DMS114 treated with DMSO at 0.1 percent for 48 hours (cell line): Measurements from ENCODE around the gene ADCY9.
"Not testable (repeated sequence)": the region's sequence is repeated elsewhere in the genome, so short reads cannot be mapped to it uniquely, and the experiment has no call there.

ENCODE experiments used
- DNase-seq: peaks from one replicate; lab custom pipeline; 2025; ENCODE audit not compliant: unreplicated experiment; lab: John Stamatoyannopoulos, UW

The ADCY9 gene

DNA sequence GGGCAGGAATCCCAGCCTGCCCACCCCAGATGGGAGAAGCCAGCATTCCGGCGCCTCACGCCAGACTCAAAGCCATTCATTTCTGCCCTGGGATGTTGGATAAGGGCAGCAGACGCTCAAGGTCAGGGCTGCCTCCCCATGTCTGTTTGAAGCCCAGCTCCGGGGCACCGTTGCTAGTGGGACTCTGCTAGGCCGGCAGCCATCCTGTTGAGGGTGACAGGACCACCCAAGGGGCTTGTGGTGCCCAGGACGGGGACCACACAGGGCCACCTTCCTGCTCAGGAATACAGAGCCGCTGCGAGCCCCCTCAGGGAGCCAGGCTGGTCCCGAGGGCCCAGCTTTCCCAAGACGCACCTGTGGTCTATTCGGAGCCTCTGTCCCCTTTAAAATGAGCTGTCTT is 134.0 kb downstream of the ADCY9 start:
- DNase-seq = no peak

DNA sequence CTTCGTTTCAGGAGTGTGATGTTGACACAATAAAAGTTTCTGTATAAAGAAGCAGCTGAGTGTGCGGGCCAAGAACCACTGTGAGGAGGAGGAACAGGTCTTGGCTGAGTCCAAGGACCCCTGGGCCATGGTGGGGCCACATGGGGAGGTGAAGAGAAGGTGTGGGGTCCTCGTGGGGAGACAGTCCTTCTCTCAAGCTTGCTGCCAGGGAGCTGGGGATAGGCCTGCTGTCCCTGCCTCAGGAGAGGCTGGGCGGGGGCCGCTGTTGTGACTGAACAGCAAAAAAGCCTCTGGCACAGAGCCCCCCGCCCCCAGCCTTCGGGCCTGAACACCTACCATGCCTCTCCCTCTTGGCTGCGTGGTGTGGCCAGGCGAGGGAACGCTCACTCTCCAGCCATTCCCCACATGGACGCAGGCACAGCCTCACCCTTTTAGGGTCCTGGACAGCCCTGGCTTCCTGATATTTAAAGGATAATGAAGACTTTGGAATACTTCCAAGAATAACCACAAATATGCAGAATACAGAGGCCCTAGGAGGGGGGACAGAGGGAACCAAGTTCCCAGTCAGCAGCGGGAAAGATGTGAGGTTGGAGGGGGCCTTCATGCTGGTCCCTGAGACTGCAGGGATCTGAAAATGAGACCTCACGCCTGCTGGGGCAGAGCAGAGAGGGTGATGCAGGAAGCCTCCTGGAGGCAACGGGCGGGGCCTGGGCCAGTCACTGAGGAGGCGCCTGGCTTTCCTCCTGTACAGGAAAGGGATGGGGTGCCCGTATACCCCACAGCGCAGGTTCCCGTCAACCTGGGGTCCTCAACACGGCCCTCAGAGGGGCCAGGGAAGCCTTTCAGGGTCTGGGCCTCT is 135.8 kb downstream of the ADCY9 start:
- no peak for DNase-seq

DNA sequence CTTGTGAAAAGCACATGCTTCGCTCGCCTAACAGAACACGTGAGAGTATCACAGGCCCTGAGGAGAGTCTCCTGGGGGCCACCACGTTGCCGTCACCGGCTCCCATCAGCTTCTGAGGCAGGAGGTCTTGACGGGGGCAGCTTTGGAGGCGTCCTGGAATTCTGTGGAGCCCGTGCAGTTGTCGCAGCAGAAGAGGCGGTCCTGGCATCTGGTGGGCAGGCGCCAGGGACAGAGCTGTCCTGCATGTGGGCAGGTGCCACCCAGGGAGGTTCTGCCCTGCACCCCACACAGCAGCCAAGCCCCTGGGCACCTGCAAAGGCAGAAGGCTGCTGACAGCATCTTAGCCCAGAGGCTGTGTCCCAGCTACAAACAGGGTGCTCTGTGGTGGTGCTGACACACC is 136.7 kb downstream of the ADCY9 start:
- DNase-seq = no peak

GRCh38 chr16:3979070-3979469 is 137.2 kb downstream of the ADCY9 start:
- DNase-seq = no peak

DNA sequence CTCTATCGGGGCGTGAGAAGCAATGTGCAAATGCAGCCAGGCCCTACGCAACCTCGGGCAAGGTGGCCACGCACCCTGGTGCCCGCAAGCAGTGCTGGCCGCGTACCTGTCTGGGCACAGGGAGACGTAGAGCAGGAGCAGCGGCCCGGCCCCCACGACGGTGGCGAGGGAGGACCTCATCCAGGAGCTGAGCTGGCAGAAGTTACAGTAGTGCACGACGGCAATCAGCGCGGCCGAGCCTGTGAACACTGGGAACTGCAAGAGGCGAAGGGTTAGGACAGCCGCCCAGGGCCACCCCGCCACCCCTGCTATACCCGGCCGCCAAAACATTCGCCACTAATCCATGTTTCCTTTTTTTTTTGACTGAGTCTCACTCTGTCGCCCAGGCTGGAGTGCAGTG is 138.9 kb downstream of the ADCY9 start:
- no peak for DNase-seq

DNA sequence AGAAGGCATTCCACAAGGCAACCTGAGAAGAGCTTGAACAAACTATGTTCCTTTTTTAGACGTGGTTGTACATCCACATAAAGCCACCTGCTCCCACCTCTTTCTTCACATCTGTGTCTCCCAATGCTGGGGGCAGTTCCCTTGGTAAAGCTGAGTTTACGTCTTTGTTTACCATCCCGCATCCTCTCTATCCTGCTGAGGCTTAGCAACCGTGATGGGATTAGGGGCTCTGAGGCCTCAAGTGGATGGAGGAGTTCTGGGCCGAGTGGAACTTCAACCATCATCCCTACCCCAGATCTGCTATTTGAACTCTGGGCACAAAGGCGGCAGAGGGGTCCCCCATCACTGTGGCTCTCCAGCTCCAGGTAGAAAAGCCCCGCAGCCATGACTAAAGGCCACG is 141.5 kb downstream of the ADCY9 start:
- no peak for DNase-seq

GRCh38 chr16:3971706-3972105 is 144.5 kb downstream of the ADCY9 start:
- no peak for DNase-seq

- DNase-seq = no peak
Observed at GRCh38 chr16:3971261-3971660, 145.0 kb downstream of the ADCY9 start.

DNA sequence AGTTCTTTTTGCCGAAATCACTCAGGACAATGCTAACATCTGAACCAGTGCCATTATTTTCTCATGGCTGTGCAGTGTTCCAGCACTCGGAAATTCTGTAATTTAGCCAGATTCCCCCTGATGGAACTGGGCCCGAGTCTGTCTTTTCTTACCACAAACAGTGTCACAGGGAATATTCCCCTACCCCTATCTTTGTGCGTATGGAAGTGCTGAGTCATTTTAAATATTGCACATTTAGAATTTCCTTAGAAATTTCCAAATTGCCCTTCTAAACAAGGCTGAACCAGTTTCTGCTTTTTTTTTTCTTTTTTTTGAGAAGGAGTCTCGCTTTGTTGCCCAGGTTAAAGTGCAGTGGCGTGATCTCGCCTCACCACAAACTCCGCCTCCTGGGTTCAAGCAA is 147.7 kb downstream of the ADCY9 start:
- no peak for DNase-seq

GRCh38 chr16:3966681-3967080 is 149.6 kb downstream of the ADCY9 start:
- no peak for DNase-seq

- DNase-seq = no peak
Observed at GRCh38 chr16:3965781-3966582, 150.3 kb downstream of the ADCY9 start.

- DNase-seq = no peak
Observed at GRCh38 chr16:3965306-3965705, 150.9 kb downstream of the ADCY9 start.

- DNase-seq = no peak
Observed at GRCh38 chr16:3964686-3965290, 151.5 kb downstream of the ADCY9 start.

DNA sequence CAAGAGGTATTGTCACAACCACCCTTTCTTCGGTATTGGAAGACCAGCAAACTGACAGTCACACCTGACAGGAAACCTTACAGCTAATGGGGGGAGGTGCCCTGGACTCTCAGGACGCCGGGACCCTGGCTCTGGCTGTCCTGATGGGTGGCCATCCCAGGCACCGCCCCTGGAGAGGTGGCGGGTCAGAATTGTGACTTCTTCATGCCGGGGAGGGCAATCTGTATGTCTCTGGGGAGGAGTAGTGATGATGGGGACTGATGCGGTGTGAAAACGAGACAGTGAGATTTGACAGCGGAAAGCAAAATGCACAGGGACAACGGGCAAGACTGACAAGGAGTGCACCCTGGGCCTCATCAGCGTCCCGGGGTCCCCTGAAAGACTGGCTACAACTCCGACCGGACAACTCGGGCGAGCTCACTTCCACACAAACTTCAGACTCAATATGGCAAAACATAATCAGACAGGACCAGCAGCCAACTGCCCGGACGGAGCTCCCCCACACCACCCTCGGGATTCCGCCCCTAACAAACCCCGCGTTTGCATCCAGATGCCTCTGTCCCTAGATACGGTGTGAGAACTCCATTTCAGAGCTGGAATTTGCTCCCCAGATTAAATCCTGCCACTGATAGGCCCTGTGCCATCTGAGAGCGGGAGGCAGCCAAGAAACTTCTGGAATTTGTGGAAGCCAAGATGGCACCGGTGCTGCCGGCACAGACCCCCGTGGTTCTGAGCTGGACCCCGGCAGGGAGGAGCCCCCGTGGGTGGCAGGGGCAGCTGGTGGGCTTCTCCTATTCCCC is 152.2 kb downstream of the ADCY9 start:
- DNase-seq = no peak

- DNase-seq = no peak
Observed at GRCh38 chr16:3963203-3963602, 153.0 kb downstream of the ADCY9 start.

- DNase-seq = no peak
Observed at GRCh38 chr16:3961449-3961849, 154.8 kb downstream of the ADCY9 start.

- DNase-seq = not testable (repeated sequence)
Observed at GRCh38 chr16:3959926-3960590, 156.2 kb downstream of the ADCY9 start.

DNA sequence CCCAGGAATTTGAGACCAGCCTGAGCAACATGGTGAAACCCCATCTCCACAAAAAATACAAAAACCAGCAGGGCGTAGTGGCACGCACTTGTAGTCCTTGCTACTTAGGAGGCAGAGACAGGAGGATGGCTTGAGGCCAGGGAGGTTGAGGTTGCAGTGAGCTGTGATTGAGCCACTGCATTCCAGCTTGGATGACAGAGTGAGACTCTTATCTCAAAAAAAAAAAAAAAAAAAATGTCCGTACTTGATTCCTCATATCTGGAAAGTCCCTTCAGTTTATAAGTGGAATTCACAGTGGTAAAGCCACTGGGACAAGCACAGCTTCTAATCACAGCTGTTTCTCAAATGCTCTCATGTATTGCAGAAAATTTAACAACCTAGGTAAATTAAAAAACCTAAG is 157.1 kb downstream of the ADCY9 start:
- DNase-seq = no peak

DNA sequence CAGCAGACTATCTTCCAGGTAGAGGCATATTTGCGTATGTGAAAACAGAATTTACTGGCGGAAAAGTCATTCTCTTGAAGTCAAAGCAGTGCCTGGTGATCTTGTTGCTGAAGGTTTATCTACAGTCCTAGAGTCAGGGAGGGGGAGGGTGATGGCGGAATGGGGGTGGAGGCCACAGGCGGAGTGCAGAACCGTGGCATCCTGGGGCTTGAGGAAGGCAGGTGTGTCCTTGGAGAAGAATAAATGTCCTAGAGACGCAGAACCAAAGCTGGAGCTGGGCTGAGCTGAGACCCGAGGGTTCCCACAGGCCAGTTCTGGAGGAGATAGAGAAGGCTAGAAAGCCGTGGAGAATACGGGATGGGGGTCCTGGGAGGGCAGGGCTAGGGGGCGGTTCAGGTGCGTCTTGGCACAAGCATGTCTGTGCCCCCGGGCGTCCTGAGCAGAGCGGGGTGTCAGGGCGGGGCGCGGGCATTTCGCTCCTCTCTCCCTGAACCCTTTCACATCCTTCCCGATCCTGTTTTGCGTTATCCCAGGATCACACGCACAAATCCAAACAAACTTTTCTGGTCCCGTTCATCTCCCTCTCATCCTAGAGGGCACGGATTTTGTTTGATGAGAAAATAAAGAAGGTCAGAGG is 158.8 kb downstream of the ADCY9 start:
- DNase-seq = no peak

- DNase-seq = no peak
Observed at GRCh38 chr16:3954411-3954921, 161.8 kb downstream of the ADCY9 start.
